H1 (cell line): Measurements from ENCODE around the gene MAN1A2. TPM values are rescaled to one million over a fixed set of nuclear protein-coding genes. Genes with fewer than 3 reads are reported as not detected.
A peak's percentile ranks its signal among the peaks of the same experiment; 100 is the strongest.

Experiments used
- CTCF ChIA-PET: fragments of 300-600 bp; sonication (Branson Sonifier 250); formaldehyde crosslinking; loops from one replicate; lab custom pipeline; 2021; ENCODE audit not compliant: partially characterized antibody; lab: Charles Lee
- POLR2A ChIA-PET: fragments of 300-600 bp; sonication (Branson Sonifier 250); formaldehyde crosslinking; loops from one replicate; lab custom pipeline; 2021; ENCODE audit warnings: inconsistent platforms; ENCODE audit not compliant: partially characterized antibody; lab: Charles Lee
- DNase-seq, 2 experiments: peaks; one replicate each; pipeline versions ENCODE4 v3.0.0 to v3.0.0-alpha.2; 2010 to 2022; ENCODE audit warnings: low spot score in 2 of 2, low read depth in 1 of 2, mixed read lengths in 1 of 2
- FAIRE-seq: peaks from 2 replicates; lab custom pipeline; 2011; peaks lifted over from hg19 to GRCh38; lab: Jason Lieb, UNC
- H2AFZ ChIP-seq: 2 replicates; pipeline ENCODE4 v1.8.1; 2012; ENCODE audit warnings: low read length, inconsistent platforms
- H2AK5ac ChIP-seq: 2 replicates; pipeline ENCODE4 v1.6.1; 2013; ENCODE audit warnings: low read depth, low read length
- H2BK120ac ChIP-seq: replicated peaks from 2 replicates; pipeline ENCODE3; 2013; ENCODE audit warnings: low read depth, low read length, inconsistent platforms
- H2BK12ac ChIP-seq: 2 replicates; pipeline ENCODE4 v1.6.1; 2013; ENCODE audit warnings: low read depth, low read length
- H2BK15ac ChIP-seq: 2 replicates; pipeline ENCODE4 v1.6.1; 2013; ENCODE audit warnings: low read length
- H2BK20ac ChIP-seq: 2 replicates; pipeline ENCODE4 v1.6.1; 2013; ENCODE audit warnings: low read length
- H2BK5ac ChIP-seq: 2 replicates; pipeline ENCODE4 v1.6.1; 2013; ENCODE audit warnings: low read depth, low read length
- H3K14ac ChIP-seq: 2 replicates; pipeline ENCODE4 v1.6.1; 2013; ENCODE audit warnings: inconsistent platforms; ENCODE audit not compliant: insufficient read length
- H3K18ac ChIP-seq: 2 replicates; pipeline ENCODE4 v1.6.1; 2013; ENCODE audit warnings: low read length; ENCODE audit errors: extremely low read depth
- H3K23ac ChIP-seq: 2 replicates; pipeline ENCODE4 v1.6.1; 2013; ENCODE audit warnings: inconsistent platforms; ENCODE audit not compliant: insufficient read length
- H3K23me2 ChIP-seq: 2 replicates; pipeline ENCODE4 v1.6.1; 2013; ENCODE audit warnings: low read depth, low read length
- H3K27ac ChIP-seq: 2 replicates; pipeline ENCODE4 v1.6.1; 2011; ENCODE audit warnings: low read depth, low read length, inconsistent platforms
- H3K27me3 ChIP-seq, 4 experiments: replicated peaks in 1 of 4; 1 replicate in 1 of 4; 2 replicates in 3 of 4; pipeline versions ENCODE4 v1.6.1 to v1.8.1; 2011 to 2013; ENCODE audit warnings: low read length in 3 of 4, mild to moderate bottlenecking in 3 of 4, inconsistent platforms in 2 of 4, mixed read lengths in 2 of 4, moderate library complexity in 1 of 4; ENCODE audit not compliant: control insufficient read depth in 3 of 4, insufficient read depth in 3 of 4; ENCODE audit errors: extremely low read depth in 1 of 4
- H3K36me3 ChIP-seq, 4 experiments: 2 replicates each; pipeline versions ENCODE4 v1.6.1 to v1.8.1; 2011 to 2013; ENCODE audit warnings: mild to moderate bottlenecking in 4 of 4, low read length in 3 of 4, moderate library complexity in 2 of 4, control low read depth in 1 of 4, inconsistent platforms in 1 of 4; ENCODE audit not compliant: insufficient read depth in 4 of 4, control insufficient read depth in 2 of 4
- H3K4ac ChIP-seq: replicated peaks from 2 replicates; pipeline ENCODE3; 2013; ENCODE audit warnings: low read length, low read depth, mixed read lengths, inconsistent platforms; ENCODE audit not compliant: insufficient read length
- H3K4me1 ChIP-seq, 4 experiments: replicated peaks in 1 of 4; 1 replicate in 1 of 4; 2 replicates in 3 of 4; pipeline versions ENCODE4 v1.6.1 to v1.8.1; 2011 to 2013; ENCODE audit warnings: low read length in 3 of 4, inconsistent platforms in 2 of 4, mixed read lengths in 1 of 4; ENCODE audit not compliant: insufficient read depth in 4 of 4, control insufficient read depth in 3 of 4
- H3K4me2 ChIP-seq, 2 experiments: 2 replicates each; pipeline versions ENCODE4 v1.6.1 to v1.8.1; 2011 to 2013; ENCODE audit warnings: low read depth in 2 of 2, low read length in 2 of 2, control low read depth in 1 of 2, inconsistent platforms in 1 of 2, mild to moderate bottlenecking in 1 of 2; ENCODE audit not compliant: insufficient read depth in 1 of 2
- H3K4me3 ChIP-seq, 4 experiments: fragments of 200-600, 300-600 bp in 1 of 4; sonication (generic), shearing (Covaris generic), sonication (Bioruptor Twin) in 1 of 4; 2 replicates each; pipeline versions ENCODE4 v1.5.1 to v1.8.1; 2011 to 2016; ENCODE audit warnings: low read length in 4 of 4, low read depth in 3 of 4, control low read depth in 2 of 4, inconsistent platforms in 2 of 4, mild to moderate bottlenecking in 2 of 4, mixed read lengths in 1 of 4, moderate library complexity in 1 of 4; ENCODE audit not compliant: insufficient read depth in 2 of 4; ENCODE audit errors: extremely low read depth in 1 of 4
- H3K56ac ChIP-seq: replicated peaks from 2 replicates; pipeline ENCODE3; 2013; ENCODE audit warnings: low read depth, mild to moderate bottlenecking, mixed read lengths, low read length, inconsistent platforms; ENCODE audit not compliant: insufficient read length
- H3K79me1 ChIP-seq: 2 replicates; pipeline ENCODE4 v1.6.1; 2013; ENCODE audit warnings: low read depth, low read length, control low read depth
- H3K79me2 ChIP-seq, 2 experiments: 2 replicates each; pipeline versions ENCODE4 v1.6.1 to v1.8.1; 2012 to 2013; ENCODE audit warnings: low read length in 2 of 2, mild to moderate bottlenecking in 2 of 2, inconsistent platforms in 1 of 2; ENCODE audit not compliant: insufficient read depth in 2 of 2, control insufficient read depth in 1 of 2
- H3K9ac ChIP-seq, 4 experiments: replicated peaks in 1 of 4; 1 replicate in 1 of 4; 2 replicates in 3 of 4; pipeline versions ENCODE4 v1.6.1 to v1.8.1; 2011 to 2013; ENCODE audit warnings: low read depth in 3 of 4, low read length in 3 of 4, control low read depth in 2 of 4, mild to moderate bottlenecking in 2 of 4, moderate library complexity in 2 of 4, inconsistent platforms in 1 of 4; ENCODE audit errors: extremely low read depth in 1 of 4
- H3K9me3 ChIP-seq, 2 experiments: 2 replicates each; pipeline versions ENCODE4 v1.6.1 to v1.8.1; 2012 to 2013; ENCODE audit warnings: mild to moderate bottlenecking in 2 of 2, moderate library complexity in 2 of 2, control low read depth in 1 of 2, inconsistent platforms in 1 of 2, low read depth in 1 of 2, low read length in 1 of 2, mixed read lengths in 1 of 2; ENCODE audit not compliant: insufficient read depth in 2 of 2
- H4K20me1 ChIP-seq, 2 experiments: replicated peaks in 1 of 2; 2 replicates each; pipeline versions ENCODE3 to v1.8.1; 2011 to 2013; ENCODE audit warnings: inconsistent platforms in 2 of 2, low read length in 2 of 2, mild to moderate bottlenecking in 1 of 2; ENCODE audit not compliant: insufficient read depth in 2 of 2, control insufficient read depth in 1 of 2
- H4K5ac ChIP-seq: 2 replicates; pipeline ENCODE4 v1.6.1; 2013; ENCODE audit warnings: low read length, low read depth, mixed read lengths, inconsistent platforms; ENCODE audit not compliant: insufficient read length
- H4K8ac ChIP-seq: 2 replicates; pipeline ENCODE4 v1.8.0; 2013; ENCODE audit warnings: mild to moderate bottlenecking, moderate library complexity, low read length, inconsistent platforms; ENCODE audit not compliant: insufficient read depth; ENCODE audit errors: extremely low read depth
- H4K91ac ChIP-seq: replicated peaks from 2 replicates; pipeline ENCODE3; 2013; ENCODE audit warnings: low read length, mixed read lengths, inconsistent platforms; ENCODE audit not compliant: insufficient read length
- CEBPB ChIP-seq: IDR thresholded peaks from 2 replicates; pipeline ENCODE4 v1.6.1; 2012; ENCODE audit warnings: low read depth, low read length
- FOSL1 ChIP-seq: IDR thresholded peaks from 2 replicates; pipeline ENCODE4 v1.6.1; 2011; ENCODE audit warnings: mild to moderate bottlenecking, low read depth, low read length, moderate library complexity; ENCODE audit not compliant: insufficient read depth
- SIN3A ChIP-seq, 2 experiments: IDR thresholded peaks in 1 of 2; conservative IDR thresholded peaks in 1 of 2; 2 replicates each; pipeline ENCODE4 v1.6.1; 2011 to 2012; ENCODE audit warnings: low read length in 2 of 2, improper control_type of control experiment in 1 of 2, low read depth in 1 of 2, mild to moderate bottlenecking in 1 of 2
- SP2 ChIP-seq: IDR thresholded peaks from 2 replicates; pipeline ENCODE4 v1.6.1; 2012; ENCODE audit warnings: mild to moderate bottlenecking, low read length, inconsistent platforms
- SUZ12 ChIP-seq: fragments of 200-600 bp; sonication (generic); IDR thresholded peaks from 2 replicates; pipeline ENCODE4 v1.6.1; 2012; ENCODE audit warnings: mild to moderate bottlenecking, inconsistent platforms, low read length, moderate library complexity, mixed read lengths
- WGBS, 2 experiments: shearing (Covaris generic) in 1 of 2; methylation state at CpG; one replicate each; pipeline versions ENCODE4 v1.1.6 to v1.1.7; 2013 to 2015; ENCODE audit warnings: low lambda C conversion rate in 2 of 2, mixed read lengths in 2 of 2, inconsistent platforms in 1 of 2, low coverage in 1 of 2, missing lambda C conversion rate in 1 of 2; ENCODE audit not compliant: insufficient replicate concordance in 2 of 2, insufficient coverage in 1 of 2, insufficient read length in 1 of 2; ENCODE audit errors: extremely low coverage in 1 of 2, missing lambda C conversion rate in 1 of 2; 5-methylcytosine and 5-hydroxymethylcytosine counted together
- polyA plus RNA-seq, 7 experiments: library from polyadenylated mRNA; depleted of rRNA in 3 of 7; stranded (reverse) in 5 of 7; unstranded in 2 of 7; fragments of >200 nt in 5 of 7; fragments of 200-250 nt in 2 of 7; gene quantifications; 1 replicate in 5 of 7; 2 replicates in 1 of 7; 4 replicates in 1 of 7; pipeline versions ENCODE4 v1.2.1 to v1.2.3, GENCODE V29; 2011 to 2013; ENCODE audit warnings: missing spikeins in 2 of 7, mixed read lengths in 2 of 7
- total RNA-seq: library from RNA; stranded (reverse); fragmentation: NEBNext Ultra II Directional; extraction: Animal tissue kit (Norgen Biotek cat#: 25700); gene quantifications from 2 replicates; pipeline ENCODE4 v1.2.1, GENCODE V29; 2021

Gene MAN1A2
- total and polyA plus RNA-seq, 2 of the 8 experiments (the other 6 are each of a cell fraction or from before 2014, with no cell fraction given), result 5.5 to 18.8 TPM

DNA sequence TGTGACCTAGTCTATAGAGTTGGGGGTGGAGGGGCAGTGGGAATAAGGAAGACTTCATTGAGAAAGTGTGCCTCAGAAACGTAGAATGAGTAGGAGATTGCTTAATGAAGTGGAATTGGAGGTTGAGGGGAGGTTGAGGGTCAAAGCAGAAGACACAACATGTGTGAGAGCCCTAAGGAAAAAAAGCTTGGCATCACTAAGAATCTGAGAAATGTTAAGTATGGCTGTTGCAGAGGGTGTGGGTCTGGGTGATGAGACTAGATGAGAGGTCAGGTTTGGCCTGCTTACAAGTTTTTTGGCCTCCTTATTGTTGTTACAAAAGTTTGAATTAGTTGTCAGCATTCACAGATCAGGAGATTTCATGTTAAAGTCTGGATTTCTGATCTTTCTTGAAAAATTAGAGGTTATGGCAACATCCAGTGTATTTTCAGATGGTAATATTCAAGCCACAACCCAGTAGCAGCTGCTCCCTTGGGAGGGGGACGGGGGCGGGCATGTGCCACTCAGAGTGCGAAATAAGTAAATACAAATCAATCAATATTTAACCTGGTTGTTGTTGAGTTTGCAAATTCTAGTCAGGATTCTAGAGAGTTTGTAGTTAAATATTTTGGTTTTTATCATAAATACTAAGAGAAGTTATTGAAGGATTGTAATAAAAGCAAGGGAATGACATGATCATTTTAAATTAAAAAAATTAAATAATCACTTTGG is 4.3 kb downstream of the MAN1A2 start:
- Histone ChIP-seq H2BK20ac (no peak overlapping the region), H4K20me1 (peaks cover 0 to 4% of the 10 kb centered on the region in 2 experiments), H4K8ac (no peak overlapping the region), H3K56ac (no peak overlapping the region), H3K79me2 (peaks cover 5 to 76% of the 10 kb centered on the region in 2 experiments; a peak in 3 of 4 replicates), H3K79me1 (no peaks in the 10 kb centered on the region), H3K9me3 (no peaks in the 10 kb centered on the region), H3K14ac (no peak overlapping the region), H3K27me3 (no peaks in the 10 kb centered on the region; a peak in 1 of 7 replicates), H2BK12ac (no peak overlapping the region), H3K23me2 (peaks cover 6% of the 10 kb centered on the region), H3K4me2 (peak overlapping the region; percentile 24 to 61; a peak in 2 of 4 replicates), H3K4me1 (peaks cover 0 to 2% (median 0%) of the 10 kb centered on the region in 4 experiments; a peak in 1 of 7 replicates), H3K18ac (no peak overlapping the region), H3K23ac (no peak overlapping the region), H3K4me3 (peak overlapping the region in 1 of 4 experiments; percentile 21; a peak in 1 of 8 replicates), H2AFZ (no peak overlapping the region), H3K4ac (no peak overlapping the region), H2BK15ac (no peak overlapping the region), H3K27ac (no peak overlapping the region), H2BK120ac (no peak overlapping the region), H3K36me3 (no peaks in the 10 kb centered on the region), H2BK5ac (no peak overlapping the region), H4K5ac (no peak overlapping the region), H4K91ac (no peak overlapping the region), H2AK5ac (no peak overlapping the region), H3K9ac (no peak overlapping the region; a peak in 1 of 7 replicates)
- TF ChIP-seq SP2 (no peak), SIN3A (conservative IDR thresholded peaks at IDR 0.05 in 1 of 2, IDR thresholded peaks at IDR 0.05 in 1 of 2; ENCODE audit: low read depth in 1 of 2, low read length in 2 of 2) (no peak), CEBPB (0 out of 2 replicates have a peak, but pooled peaks have one; percentile 28), FOSL1 (no peak), SUZ12 (no peak)
- POLR2A ChIA-PET, result no interaction called here
- FAIRE-seq (no peak), DNase-seq (no peak)
- CTCF ChIA-PET, result no interaction called here
- WGBS, 2 experiments, result 92% methylated on average over 4 of the region's 4 CpGs; no CpG with 5 or more reads in 1 of the 2 experiments
